Stomach (tissue), 9 donors: ENCODE data around the gene HINFP. TPM values are rescaled to one million over a fixed set of nuclear protein-coding genes. Genes with fewer than 3 reads are reported as not detected.

Experiments used
- DNase-seq, 2 donors: peaks; one replicate each; pipeline versions ENCODE4 v3.0.0 to v3.0.0-alpha.2; 2013 to 2019
- H3K27ac ChIP-seq, 5 donors: fragments of 200-600 bp in 4 of 5; sonication (generic) in 4 of 5; one replicate each; pipeline ENCODE4 v1.5.1; 2013 to 2019; ENCODE audit warnings: mild to moderate bottlenecking in 1 of 5, moderate library complexity in 1 of 5
- H3K27me3 ChIP-seq, 3 donors: fragments of 200-600 bp; sonication (generic); one replicate each; pipeline ENCODE4 v1.5.1; 2017 to 2019; ENCODE audit warnings: mixed run types in 1 of 3
- H3K36me3 ChIP-seq, 4 donors: fragments of 200-600 bp; sonication (generic); 1 replicate in 3 of 4; 2 replicates in 1 of 4; pipeline ENCODE4 v1.5.1; 2016 to 2019
- H3K4me1 ChIP-seq, 4 donors: fragments of 200-600 bp; sonication (generic); one replicate each; pipeline ENCODE4 v1.5.1; 2016 to 2019
- H3K4me3 ChIP-seq, 4 donors: fragments of 200-600 bp; sonication (generic) in 3 of 4; one replicate each; pipeline ENCODE4 v1.5.1; 2016 to 2019; ENCODE audit warnings: mild to moderate bottlenecking in 1 of 4
- H3K9me3 ChIP-seq, 4 donors: fragments of 200-600 bp; sonication (generic); one replicate each; pipeline ENCODE4 v1.5.1; 2016 to 2019
- EP300 ChIP-seq: sonication (generic); formaldehyde crosslinking; IDR thresholded peaks from one replicate; pipeline ENCODE4 v1.6.1; 2017; ENCODE audit warnings: antibody characterized with exemption
- POLR2A ChIP-seq, 4 donors: fragments of 450-650 bp; IDR thresholded peaks; one replicate each; pipeline ENCODE4 v1.6.1; 2016; ENCODE audit warnings: antibody characterized with exemption in 4 of 4, control low read depth in 2 of 4, mild to moderate bottlenecking in 1 of 4, moderate library complexity in 1 of 4
- POLR2AphosphoS5 ChIP-seq, 3 donors: sonication (generic); formaldehyde crosslinking; IDR thresholded peaks; one replicate each; pipeline ENCODE4 v1.6.1; 2016; ENCODE audit warnings: antibody characterized with exemption in 3 of 3
- WGBS, 5 donors: extraction: QIAGEN DNeasy Blood & Tissue Kit in 3 of 5; methylation state at CpG; one replicate each; pipeline versions ENCODE4 v1.1.5 to v1.1.7; 2013 to 2018; 5-methylcytosine and 5-hydroxymethylcytosine counted together
- intact Hi-C: fragments of 100-400 bp; cut with DNase I; formaldehyde crosslinking; loops from one replicate; pipeline ENCODE4 v1.15.1; 2023; ENCODE audit warnings: low total_unique reads
- polyA plus RNA-seq, 3 donors: library from polyadenylated mRNA; stranded (reverse); fragments of 200-250 nt; gene quantifications; one replicate each; pipeline ENCODE4 v1.2.3, GENCODE V29; 2013
- total RNA-seq, 5 donors: library from RNA; depleted of rRNA; stranded (reverse); fragments of >200 nt; gene quantifications; one replicate each; pipeline versions ENCODE4 v1.1.0 to v1.2.3, GENCODE V29; 2014 to 2016
- TF ChIP-seq, protein P1 (sequence below), 7 experiments: fragments of 450-650 bp in 4 of 7; fragments of 200-600 bp in 3 of 7; sonication (generic) in 3 of 7; IDR thresholded peaks; one replicate each; pipeline ENCODE4 v1.5.1; 2016 to 2019; ENCODE audit warnings: antibody characterized with exemption in 7 of 7, control low read depth in 2 of 7, mild to moderate bottlenecking in 1 of 7
- donor health status: healthy with polysubstance abuse.
- donor health status: Bipolar disorder and iron deficiency.
- donor health status: healthy.

The HINFP gene
- total and polyA plus RNA-seq, 8 donors = 9.2 to 80.8 (median 27.5) TPM

GRCh38 chr11:119115484-119116234 lies 5.7 kb upstream of the HINFP start:
- WGBS, 5 donors = 55 to 67% (median 63%) methylated on average over 24 of the region's 24 CpGs
- TF ChIP-seq, protein P1, sequence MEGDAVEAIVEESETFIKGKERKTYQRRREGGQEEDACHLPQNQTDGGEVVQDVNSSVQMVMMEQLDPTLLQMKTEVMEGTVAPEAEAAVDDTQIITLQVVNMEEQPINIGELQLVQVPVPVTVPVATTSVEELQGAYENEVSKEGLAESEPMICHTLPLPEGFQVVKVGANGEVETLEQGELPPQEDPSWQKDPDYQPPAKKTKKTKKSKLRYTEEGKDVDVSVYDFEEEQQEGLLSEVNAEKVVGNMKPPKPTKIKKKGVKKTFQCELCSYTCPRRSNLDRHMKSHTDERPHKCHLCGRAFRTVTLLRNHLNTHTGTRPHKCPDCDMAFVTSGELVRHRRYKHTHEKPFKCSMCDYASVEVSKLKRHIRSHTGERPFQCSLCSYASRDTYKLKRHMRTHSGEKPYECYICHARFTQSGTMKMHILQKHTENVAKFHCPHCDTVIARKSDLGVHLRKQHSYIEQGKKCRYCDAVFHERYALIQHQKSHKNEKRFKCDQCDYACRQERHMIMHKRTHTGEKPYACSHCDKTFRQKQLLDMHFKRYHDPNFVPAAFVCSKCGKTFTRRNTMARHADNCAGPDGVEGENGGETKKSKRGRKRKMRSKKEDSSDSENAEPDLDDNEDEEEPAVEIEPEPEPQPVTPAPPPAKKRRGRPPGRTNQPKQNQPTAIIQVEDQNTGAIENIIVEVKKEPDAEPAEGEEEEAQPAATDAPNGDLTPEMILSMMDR (IDR thresholded peaks at IDR 0.05) = no peak
- TF ChIP-seq POLR2A (IDR thresholded peaks at IDR 0.05) (no peak), EP300 (no peak), POLR2AphosphoS5 (IDR thresholded peaks at IDR 0.05) (no peak)
- peak overlapping the region in 4 of 5 donors; percentile 2 to 66 (median 54) for H3K27ac ChIP-seq
- peaks cover 3 to 17% (median 5%) of the 10 kb centered on the region in 4 donors for H3K4me1 ChIP-seq
- DNase-seq = peak in 1 of 2 donors; percentile 46
- H3K4me3 ChIP-seq = peak overlapping the region in 1 of 4 donors; percentile 10
- peaks cover 42 to 71% (median 69%) of the 10 kb centered on the region in 4 donors for H3K36me3 ChIP-seq
- no peaks in the 10 kb centered on the region for H3K27me3 ChIP-seq
- no peaks in the 10 kb centered on the region for H3K9me3 ChIP-seq
- intact Hi-C loops = no loop called here

GRCh38 chr11:119116235-119116594 lies 5.2 kb upstream of the HINFP start:
- TF ChIP-seq EP300 (no peak), POLR2AphosphoS5 (IDR thresholded peaks at IDR 0.05) (no peak), POLR2A (IDR thresholded peaks at IDR 0.05) (no peak)
- TF ChIP-seq, protein P1 (IDR thresholded peaks at IDR 0.05) = no peak
- Histone ChIP-seq H3K4me3 (peak overlapping the region in 1 of 4 donors; percentile 10), H3K4me1 (peaks cover 7 to 21% (median 8%) of the 10 kb centered on the region in 4 donors), H3K27ac (peak overlapping the region in 4 of 5 donors; percentile 2 to 66 (median 54)), H3K27me3 (no peaks in the 10 kb centered on the region), H3K36me3 (peaks cover 39 to 66% (median 63%) of the 10 kb centered on the region in 4 donors), H3K9me3 (no peaks in the 10 kb centered on the region)
- DNase-seq = no peak
- 82 to 89% (median 85%) methylated on average over 10 of the region's 10 CpGs for WGBS, 5 donors
- intact Hi-C loops = no loop called here

- TF ChIP-seq EP300 (no peak), POLR2A (IDR thresholded peaks at IDR 0.05) (no peak), POLR2AphosphoS5 (IDR thresholded peaks at IDR 0.05) (no peak)
- TF ChIP-seq, protein P1 (IDR thresholded peaks at IDR 0.05) = no peak
- no peaks in the 10 kb centered on the region for H3K9me3 ChIP-seq
- peaks cover 7 to 21% (median 8%) of the 10 kb centered on the region in 4 donors for H3K4me1 ChIP-seq
- H3K27ac ChIP-seq = peak overlapping the region in 3 of 5 donors; percentile 41 to 66 (median 66)
- H3K4me3 ChIP-seq = no peak overlapping the region
- DNase-seq = no peak
- no peaks in the 10 kb centered on the region for H3K27me3 ChIP-seq
- intact Hi-C loops = no loop called here
- peaks cover 35 to 62% (median 59%) of the 10 kb centered on the region in 4 donors for H3K36me3 ChIP-seq
- WGBS, 5 donors = 71 to 83% (median 79%) methylated on average over 5 of the region's 5 CpGs
Measured at GRCh38 chr11:119116601-119117000, 4.8 kb upstream of the HINFP start.

- Histone ChIP-seq H3K36me3 (peaks cover 30 to 56% (median 54%) of the 10 kb centered on the region in 4 donors), H3K27ac (no peak overlapping the region), H3K4me3 (no peak overlapping the region), H3K9me3 (no peaks in the 10 kb centered on the region), H3K27me3 (no peaks in the 10 kb centered on the region), H3K4me1 (peaks cover 9 to 23% (median 12%) of the 10 kb centered on the region in 4 donors)
- TF ChIP-seq POLR2A (IDR thresholded peaks at IDR 0.05) = no peak
- no peak for TF ChIP-seq POLR2AphosphoS5 (IDR thresholded peaks at IDR 0.05)
- TF ChIP-seq, protein P1 (IDR thresholded peaks at IDR 0.05) = no peak
- TF ChIP-seq EP300 = no peak
- intact Hi-C loops = no loop called here
- WGBS, 5 donors = 86 to 96% (median 94%) methylated on average over 3 of the region's 3 CpGs
- DNase-seq = no peak
Measured at GRCh38 chr11:119117004-119117706, 4.2 kb upstream of the HINFP start.
